ENCODE measurements around the gene YPEL5.

DNA sequence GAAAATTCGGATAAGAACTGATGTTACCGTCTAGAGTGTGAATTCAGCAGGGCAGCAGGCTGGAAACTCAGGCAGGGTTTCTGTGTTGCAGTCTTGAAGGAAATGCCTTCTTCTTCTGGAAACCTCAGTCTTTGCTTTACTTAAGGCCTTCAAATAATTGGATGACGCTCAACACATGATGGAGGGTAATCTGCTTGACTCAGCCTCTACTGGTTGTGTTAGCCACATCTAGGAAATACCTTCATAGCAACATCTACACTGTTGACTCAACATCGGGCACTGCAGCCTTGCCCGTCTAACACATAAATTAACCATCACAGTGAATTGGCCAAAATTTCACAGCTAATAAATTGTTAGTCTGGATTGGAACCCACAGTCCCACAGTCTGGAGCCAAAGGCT is 37.2 kb downstream of the YPEL5 start:
- TF ChIP-seq, protein P1, sequence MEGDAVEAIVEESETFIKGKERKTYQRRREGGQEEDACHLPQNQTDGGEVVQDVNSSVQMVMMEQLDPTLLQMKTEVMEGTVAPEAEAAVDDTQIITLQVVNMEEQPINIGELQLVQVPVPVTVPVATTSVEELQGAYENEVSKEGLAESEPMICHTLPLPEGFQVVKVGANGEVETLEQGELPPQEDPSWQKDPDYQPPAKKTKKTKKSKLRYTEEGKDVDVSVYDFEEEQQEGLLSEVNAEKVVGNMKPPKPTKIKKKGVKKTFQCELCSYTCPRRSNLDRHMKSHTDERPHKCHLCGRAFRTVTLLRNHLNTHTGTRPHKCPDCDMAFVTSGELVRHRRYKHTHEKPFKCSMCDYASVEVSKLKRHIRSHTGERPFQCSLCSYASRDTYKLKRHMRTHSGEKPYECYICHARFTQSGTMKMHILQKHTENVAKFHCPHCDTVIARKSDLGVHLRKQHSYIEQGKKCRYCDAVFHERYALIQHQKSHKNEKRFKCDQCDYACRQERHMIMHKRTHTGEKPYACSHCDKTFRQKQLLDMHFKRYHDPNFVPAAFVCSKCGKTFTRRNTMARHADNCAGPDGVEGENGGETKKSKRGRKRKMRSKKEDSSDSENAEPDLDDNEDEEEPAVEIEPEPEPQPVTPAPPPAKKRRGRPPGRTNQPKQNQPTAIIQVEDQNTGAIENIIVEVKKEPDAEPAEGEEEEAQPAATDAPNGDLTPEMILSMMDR (optimal IDR thresholded peaks at IDR 0.05 in 1 of 3, IDR thresholded peaks at IDR 0.05 in 1 of 3, conservative IDR thresholded peaks at IDR 0.05 in 1 of 3; ENCODE audit: extremely low read depth in 1 of 3, insufficient read depth in 2 of 3, low read length in 3 of 3), result no peak
- TF ChIP-seq EZH2 (IDR thresholded peaks at IDR 0.05; ENCODE audit: low read length), result no peak

All from keratinocyte (primary cell).